BE2C (cell line): ENCODE data around the gene UNC79.
A peak's percentile ranks its signal among the peaks of the same experiment; 100 is the strongest.

Source experiments
- DNase-seq: peaks from one replicate; pipeline ENCODE4 v3.0.0-alpha.2; 2020
- H3K27me3 ChIP-seq: fragments of 250-450 bp; sonication (Bioruptor Pico); 2 replicates; pipeline ENCODE4 v1.5.1; 2020; ENCODE audit warnings: mild to moderate bottlenecking
- H3K36me3 ChIP-seq: fragments of 250-450 bp; sonication (Bioruptor Pico); 2 replicates; pipeline ENCODE4 v1.5.1; 2020; ENCODE audit warnings: mild to moderate bottlenecking
- H3K4me1 ChIP-seq: fragments of 250-450 bp; sonication (Bioruptor Pico); 2 replicates; pipeline ENCODE4 v1.5.1; 2020
- H3K4me3 ChIP-seq: 2 replicates; pipeline ENCODE4 v1.5.1; 2011; ENCODE audit warnings: low read depth, low read length
- H3K9me3 ChIP-seq: fragments of 250-450 bp; sonication (Bioruptor Pico); 2 replicates; pipeline ENCODE4 v1.5.1; 2020
- TF ChIP-seq, protein P1 (sequence below): IDR thresholded peaks from 2 replicates; pipeline ENCODE4 v1.5.1; 2012; ENCODE audit warnings: mild to moderate bottlenecking, low read depth, low read length

UNC79 gene

DNA sequence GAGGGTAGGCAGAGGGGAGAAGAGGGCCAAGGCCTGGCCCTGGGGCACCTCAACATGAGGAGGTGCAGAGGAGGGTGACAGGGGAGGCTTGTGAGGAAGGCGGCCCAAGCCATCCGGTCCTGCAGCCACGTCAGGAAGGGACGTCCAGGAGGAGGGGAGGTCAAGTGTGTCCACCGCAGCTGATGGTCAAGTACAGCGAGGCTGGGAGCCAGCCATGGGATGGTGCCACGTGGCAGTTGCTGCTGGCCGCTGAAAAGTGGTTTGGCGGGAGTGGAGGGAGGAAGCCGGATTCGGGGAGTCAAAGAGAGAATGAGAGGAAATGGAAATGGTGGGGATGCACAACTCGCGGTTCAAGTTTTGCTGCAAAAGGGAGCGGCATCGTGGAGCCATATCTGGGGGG lies 316.4 kb downstream of the UNC79 start:
- DNase-seq = no peak
- Histone ChIP-seq H3K27me3 (no peaks in the 10 kb centered on the region), H3K4me1 (peaks cover 49% of the 10 kb centered on the region), H3K36me3 (no peaks in the 10 kb centered on the region; the same call in 1 of the 2 replicates), H3K9me3 (no peaks in the 10 kb centered on the region; the same call in 1 of the 2 replicates), H3K4me3 (no peak overlapping the region)
- TF ChIP-seq, protein P1, sequence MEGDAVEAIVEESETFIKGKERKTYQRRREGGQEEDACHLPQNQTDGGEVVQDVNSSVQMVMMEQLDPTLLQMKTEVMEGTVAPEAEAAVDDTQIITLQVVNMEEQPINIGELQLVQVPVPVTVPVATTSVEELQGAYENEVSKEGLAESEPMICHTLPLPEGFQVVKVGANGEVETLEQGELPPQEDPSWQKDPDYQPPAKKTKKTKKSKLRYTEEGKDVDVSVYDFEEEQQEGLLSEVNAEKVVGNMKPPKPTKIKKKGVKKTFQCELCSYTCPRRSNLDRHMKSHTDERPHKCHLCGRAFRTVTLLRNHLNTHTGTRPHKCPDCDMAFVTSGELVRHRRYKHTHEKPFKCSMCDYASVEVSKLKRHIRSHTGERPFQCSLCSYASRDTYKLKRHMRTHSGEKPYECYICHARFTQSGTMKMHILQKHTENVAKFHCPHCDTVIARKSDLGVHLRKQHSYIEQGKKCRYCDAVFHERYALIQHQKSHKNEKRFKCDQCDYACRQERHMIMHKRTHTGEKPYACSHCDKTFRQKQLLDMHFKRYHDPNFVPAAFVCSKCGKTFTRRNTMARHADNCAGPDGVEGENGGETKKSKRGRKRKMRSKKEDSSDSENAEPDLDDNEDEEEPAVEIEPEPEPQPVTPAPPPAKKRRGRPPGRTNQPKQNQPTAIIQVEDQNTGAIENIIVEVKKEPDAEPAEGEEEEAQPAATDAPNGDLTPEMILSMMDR = no peak

DNA sequence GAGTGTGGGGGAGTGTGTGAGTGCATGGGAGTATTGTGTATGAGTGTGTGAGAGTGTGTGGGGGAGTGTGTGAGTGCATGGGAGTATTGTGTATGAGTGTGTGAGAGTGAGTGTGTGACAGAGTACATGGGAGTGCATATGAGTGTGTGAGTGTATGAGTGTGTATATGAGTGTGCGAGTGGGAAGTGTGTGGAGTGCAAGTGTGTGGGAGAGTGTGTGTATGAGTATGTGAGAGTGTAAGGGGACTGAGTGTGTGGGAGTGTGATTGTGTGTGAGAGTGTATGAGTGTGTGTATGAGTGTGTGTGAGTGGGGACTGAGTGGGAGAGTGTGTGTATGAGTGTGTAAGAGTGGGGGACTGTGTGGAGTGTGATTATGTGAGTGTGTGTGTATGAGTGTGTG lies 316.8 kb downstream of the UNC79 start:
- TF ChIP-seq, protein P1 = no peak
- Histone ChIP-seq H3K4me1 (peaks cover 53% of the 10 kb centered on the region), H3K27me3 (no peaks in the 10 kb centered on the region), H3K9me3 (no peaks in the 10 kb centered on the region; the same call in 1 of the 2 replicates), H3K4me3 (no peak overlapping the region), H3K36me3 (no peaks in the 10 kb centered on the region; the same call in 1 of the 2 replicates)
- DNase-seq = no peak

DNA sequence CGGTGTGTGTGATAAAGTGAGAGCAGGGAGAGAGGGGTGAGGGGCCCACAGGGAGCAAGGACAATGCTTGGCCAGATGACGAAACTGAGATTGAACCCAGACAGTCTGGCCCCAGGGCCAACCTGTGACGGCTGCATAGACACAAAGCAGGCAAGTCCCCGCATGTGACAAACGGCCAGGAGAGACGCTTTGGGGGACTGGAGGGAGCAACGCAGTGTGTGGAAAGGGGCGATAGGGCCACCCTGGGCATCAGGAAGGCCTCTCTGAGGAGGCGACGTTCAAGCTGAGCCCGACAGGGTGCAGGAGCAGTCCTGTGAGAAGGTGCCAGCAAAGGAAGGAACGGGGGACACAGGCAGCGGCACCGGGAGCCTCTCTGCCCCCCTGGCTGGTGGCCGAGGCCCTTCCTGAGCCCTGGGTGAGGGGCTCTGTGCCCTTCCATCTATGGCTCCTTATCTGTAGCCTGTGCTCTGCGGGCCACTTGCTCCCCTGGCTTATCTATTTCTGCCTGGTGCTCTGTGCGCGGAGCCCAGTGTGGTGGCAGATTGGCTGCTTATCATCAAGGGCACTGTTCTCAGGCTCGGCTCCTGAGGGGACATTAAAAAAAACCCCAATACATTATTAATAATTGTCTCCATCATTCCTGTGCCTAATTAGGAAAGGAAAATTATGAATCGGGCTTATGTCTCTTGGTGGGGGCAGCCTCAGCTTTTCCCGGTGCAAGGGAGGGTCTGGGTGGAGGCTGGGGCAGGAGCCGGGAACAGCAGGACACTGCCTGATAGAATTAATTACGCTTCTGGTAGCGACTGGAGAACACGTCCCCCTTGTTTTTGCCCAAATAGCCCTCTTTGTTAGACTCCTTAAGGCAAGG lies 317.7 kb downstream of the UNC79 start:
- DNase-seq = peak; percentile 92
- TF ChIP-seq, protein P1 = 0 out of 2 replicates have a peak, but pooled peaks have one; percentile 5
- no peaks in the 10 kb centered on the region; the same call in 1 of the 2 replicates for H3K36me3 ChIP-seq
- no peaks in the 10 kb centered on the region; the same call in 1 of the 2 replicates for H3K9me3 ChIP-seq
- H3K27me3 ChIP-seq = no peaks in the 10 kb centered on the region
- H3K4me3 ChIP-seq = peak overlapping the region; percentile 40
- H3K4me1 ChIP-seq = peaks cover 62% of the 10 kb centered on the region

DNA sequence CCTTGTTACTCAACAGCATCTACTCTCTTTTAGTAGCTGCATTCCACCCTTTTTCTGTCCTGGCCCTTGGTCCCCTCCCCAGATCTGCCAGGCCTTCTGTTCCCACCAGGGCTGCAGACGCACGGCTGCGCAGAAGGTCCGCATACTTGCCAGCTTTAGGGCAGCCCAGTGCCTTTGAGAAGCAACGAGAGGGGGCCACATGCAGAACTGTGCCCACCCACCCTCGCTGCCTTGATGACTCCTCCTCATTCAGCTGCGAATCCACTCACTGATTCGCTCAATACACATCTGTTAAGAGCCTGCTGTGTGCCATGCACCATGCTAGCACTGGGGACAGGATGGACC lies 318.3 kb downstream of the UNC79 start:
- TF ChIP-seq, protein P1 = no peak
- peak overlapping the region; percentile 40; the same call in 1 of the 2 replicates for H3K4me3 ChIP-seq
- peak; percentile 60 for DNase-seq
- no peaks in the 10 kb centered on the region for H3K27me3 ChIP-seq
- H3K36me3 ChIP-seq = no peaks in the 10 kb centered on the region; the same call in 1 of the 2 replicates
- no peaks in the 10 kb centered on the region; the same call in 1 of the 2 replicates for H3K9me3 ChIP-seq
- H3K4me1 ChIP-seq = peaks cover 66% of the 10 kb centered on the region

DNA sequence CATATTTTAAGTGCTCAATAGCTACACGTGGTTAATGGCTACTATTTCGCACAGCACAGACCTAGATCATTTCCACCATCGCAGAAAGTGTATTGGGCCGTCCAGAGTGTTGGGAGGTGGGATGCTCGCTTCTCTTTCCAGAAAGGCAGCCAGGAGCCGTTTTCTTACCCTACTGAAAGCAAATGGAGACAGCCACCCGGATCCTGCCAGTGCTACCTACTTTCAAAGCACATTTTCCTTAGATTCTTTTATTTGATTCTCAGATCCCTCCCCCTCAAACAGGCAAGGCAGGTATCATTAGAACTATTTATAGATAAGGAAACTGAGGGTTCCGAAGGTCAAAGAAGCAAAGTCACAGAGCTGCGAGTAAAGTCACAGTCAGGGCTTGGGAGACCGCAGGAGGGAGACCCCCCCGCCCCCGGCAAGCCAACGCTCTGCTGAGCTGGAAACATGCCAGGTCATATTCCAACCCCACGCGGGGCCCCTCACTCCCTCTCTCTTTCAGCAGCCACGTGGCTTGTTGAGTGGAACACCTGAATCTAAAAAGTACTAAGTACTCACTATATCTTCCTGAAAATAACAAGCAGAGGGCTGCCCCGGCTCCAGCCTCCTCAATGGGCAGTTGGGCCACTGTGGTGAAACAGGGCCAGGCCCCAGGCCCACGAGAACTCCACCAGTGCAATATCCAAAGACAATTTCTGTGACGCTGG lies 321.4 kb downstream of the UNC79 start:
- no peak overlapping the region for H3K4me3 ChIP-seq
- no peaks in the 10 kb centered on the region; the same call in 1 of the 2 replicates for H3K9me3 ChIP-seq
- no peak for DNase-seq
- no peaks in the 10 kb centered on the region for H3K27me3 ChIP-seq
- peaks cover 44% of the 10 kb centered on the region for H3K4me1 ChIP-seq
- H3K36me3 ChIP-seq = peaks cover 5% of the 10 kb centered on the region
- TF ChIP-seq, protein P1 = no peak
